PFSK-1 (cell line): ENCODE results near the gene ACP6.

Experiments used
- FOXP2 ChIP-seq: optimal IDR thresholded peaks from 2 replicates; pipeline ENCODE3; 2011; ENCODE audit warnings: borderline replicate concordance, control low read depth, inconsistent platforms; ENCODE audit not compliant: insufficient read depth; ENCODE audit errors: extremely low read length, extremely low read depth
- POLR2AphosphoS5 ChIP-seq: IDR thresholded peaks from 2 replicates; pipeline ENCODE4 v1.6.1; 2012; ENCODE audit warnings: low read depth, mild to moderate bottlenecking, control low read depth, low read length, moderate library complexity
- REST ChIP-seq, 2 experiments: IDR thresholded peaks; 2 replicates each; pipeline versions ENCODE4 v1.6.1 to v1.8.0; 2011 to 2012; ENCODE audit warnings: low read depth in 2 of 2, low read length in 2 of 2, control low read depth in 1 of 2, inconsistent platforms in 1 of 2, mild to moderate bottlenecking in 1 of 2, moderate library complexity in 1 of 2; ENCODE audit not compliant: insufficient read depth in 1 of 2
- SIN3A ChIP-seq: IDR thresholded peaks from 2 replicates; pipeline ENCODE4 v1.6.1; 2012; ENCODE audit warnings: mild to moderate bottlenecking, low read length, moderate library complexity, borderline replicate concordance; ENCODE audit not compliant: insufficient read depth
- TAF1 ChIP-seq: IDR thresholded peaks from 2 replicates; pipeline ENCODE4 v1.6.1; 2012; ENCODE audit warnings: low read length, control low read depth, borderline replicate concordance; ENCODE audit not compliant: insufficient read depth

Gene ACP6

GRCh38 chr1:147626739-147627138 is 43.6 kb downstream of the ACP6 start:
- no peak for TF ChIP-seq POLR2AphosphoS5
- TF ChIP-seq FOXP2 = no peak
- no peak for TF ChIP-seq REST (IDR thresholded peaks at IDR 0.05; ENCODE audit: insufficient read depth in 1 of 2, low read depth in 2 of 2, low read length in 2 of 2)
- no peak for TF ChIP-seq TAF1
- TF ChIP-seq SIN3A = no peak

- TF ChIP-seq REST (IDR thresholded peaks at IDR 0.05; ENCODE audit: insufficient read depth in 1 of 2, low read depth in 2 of 2, low read length in 2 of 2) (no peak), SIN3A (no peak), TAF1 (no peak), FOXP2 (no peak), POLR2AphosphoS5 (no peak)
Measured at GRCh38 chr1:147626291-147626690, 44.0 kb downstream of the ACP6 start.

- TF ChIP-seq FOXP2 (no peak), SIN3A (no peak), REST (IDR thresholded peaks at IDR 0.05; ENCODE audit: insufficient read depth in 1 of 2, low read depth in 2 of 2, low read length in 2 of 2) (no peak), POLR2AphosphoS5 (no peak), TAF1 (no peak)
Measured at GRCh38 chr1:147625362-147625995, 44.8 kb downstream of the ACP6 start.

GRCh38 chr1:147624529-147624928 is 45.8 kb downstream of the ACP6 start:
- no peak for TF ChIP-seq FOXP2
- no peak for TF ChIP-seq POLR2AphosphoS5
- TF ChIP-seq TAF1 = no peak
- TF ChIP-seq REST (IDR thresholded peaks at IDR 0.05; ENCODE audit: insufficient read depth in 1 of 2, low read depth in 2 of 2, low read length in 2 of 2) = no peak
- TF ChIP-seq SIN3A = no peak

- TF ChIP-seq POLR2AphosphoS5 = no peak
- no peak for TF ChIP-seq TAF1
- no peak for TF ChIP-seq FOXP2
- no peak for TF ChIP-seq SIN3A
- no peak for TF ChIP-seq REST (IDR thresholded peaks at IDR 0.05; ENCODE audit: insufficient read depth in 1 of 2, low read depth in 2 of 2, low read length in 2 of 2)
Measured at GRCh38 chr1:147624011-147624410, 46.3 kb downstream of the ACP6 start.
